Urinary bladder (tissue), 4 donors: Measurements from ENCODE around the gene TRABD2A. TPM values are rescaled to one million over a fixed set of nuclear protein-coding genes. Genes with fewer than 3 reads are reported as not detected.
A peak's percentile ranks its signal among the peaks of the same experiment; 100 is the strongest.
"Not testable (repeated sequence)": the region's sequence is repeated elsewhere in the genome, so short reads cannot be mapped to it uniquely, and the experiment has no call there.

Experiments
- DNase-seq: peaks from one replicate; pipeline ENCODE4 v3.0.0-alpha.2; 2015; ENCODE audit errors: extremely low spot score
- H3K27ac ChIP-seq: one replicate; pipeline ENCODE4 v1.5.1; 2013; ENCODE audit warnings: low read depth, mild to moderate bottlenecking, moderate library complexity
- H3K36me3 ChIP-seq: one replicate; pipeline ENCODE4 v1.6.1; 2013; ENCODE audit warnings: mild to moderate bottlenecking, moderate library complexity; ENCODE audit not compliant: insufficient read depth
- H3K4me1 ChIP-seq: one replicate; pipeline ENCODE4 v1.6.1; 2013; ENCODE audit warnings: mild to moderate bottlenecking, moderate library complexity; ENCODE audit not compliant: insufficient read depth
- H3K4me3 ChIP-seq: one replicate; pipeline ENCODE4 v1.5.1; 2013; ENCODE audit warnings: low read depth, low read length
- WGBS: extraction: QIAGEN DNeasy Blood & Tissue Kit; methylation state at CpG from one replicate; pipeline ENCODE4 v1.1.7; 2013; 5-methylcytosine and 5-hydroxymethylcytosine counted together
- polyA plus RNA-seq: library from polyadenylated mRNA; stranded (reverse); fragments of 200-250 nt; gene quantifications from one replicate; pipeline ENCODE4 v1.2.3, GENCODE V29; 2013
- total RNA-seq: library from RNA; depleted of rRNA; stranded (reverse); fragments of >200 nt; gene quantifications from one replicate; pipeline ENCODE4 v1.2.3, GENCODE V29; 2014
- donor health status: healthy with polysubstance abuse.
- donor health status: healthy.

The TRABD2A gene
- total and polyA plus RNA-seq, 2 donors, result 0.61 to 1.3 TPM

- Histone ChIP-seq H3K27ac (no peak overlapping the region), H3K4me1 (no peaks in the 10 kb centered on the region), H3K36me3 (no peaks in the 10 kb centered on the region), H3K4me3 (peak overlapping the region; percentile 41)
- DNase-seq, result no peak
- WGBS, result 6% methylated on average over 45 of the region's 45 CpGs
Observed at GRCh38 chr2:84879584-84880394, 1.1 kb downstream of the TRABD2A start.

- 69% methylated on average over 7 of the region's 7 CpGs for WGBS
- no peak overlapping the region for H3K4me3 ChIP-seq
- no peak for DNase-seq
Observed at GRCh38 chr2:84878896-84879583, 1.8 kb downstream of the TRABD2A start.

GRCh38 chr2:84878459-84878858 lies 2.4 kb downstream of the TRABD2A start:
- 95% methylated on average over 1 of the region's 1 CpG for WGBS
- H3K27ac ChIP-seq, result no peak overlapping the region
- H3K4me1 ChIP-seq, result no peaks in the 10 kb centered on the region
- H3K4me3 ChIP-seq, result no peak overlapping the region
- no peaks in the 10 kb centered on the region for H3K36me3 ChIP-seq
- no peak for DNase-seq

More at GRCh38 chr2:84878896-84879583, 1.8 kb downstream of the TRABD2A start:
- Histone ChIP-seq H3K27ac (no peak overlapping the region), H3K36me3 (no peaks in the 10 kb centered on the region), H3K4me1 (no peaks in the 10 kb centered on the region)

- no peak for DNase-seq
- Histone ChIP-seq H3K36me3 (no peaks in the 10 kb centered on the region), H3K4me3 (no peak overlapping the region), H3K27ac (no peak overlapping the region), H3K4me1 (no peaks in the 10 kb centered on the region)
- 93% methylated on average over 3 of the region's 3 CpGs for WGBS
Observed at GRCh38 chr2:84876369-84876768, 4.5 kb downstream of the TRABD2A start.

GRCh38 chr2:84875619-84876018 lies 5.3 kb downstream of the TRABD2A start:
- not testable (repeated sequence) for H3K4me3 ChIP-seq, H3K36me3 ChIP-seq, DNase-seq, H3K4me1 ChIP-seq, H3K27ac ChIP-seq
- 88% methylated on average over 1 of the region's 1 CpG for WGBS

GRCh38 chr2:84875213-84875560 lies 5.7 kb downstream of the TRABD2A start:
- WGBS, result 74% methylated on average over 4 of the region's 4 CpGs
- DNase-seq, result no peak
- Histone ChIP-seq H3K4me1 (no peaks in the 10 kb centered on the region), H3K27ac (no peak overlapping the region), H3K4me3 (no peak overlapping the region), H3K36me3 (no peaks in the 10 kb centered on the region)

- H3K4me1 ChIP-seq, result no peaks in the 10 kb centered on the region
- WGBS, result 89% methylated on average over 7 of the region's 7 CpGs
- H3K4me3 ChIP-seq, result no peak overlapping the region
- H3K27ac ChIP-seq, result no peak overlapping the region
- no peak for DNase-seq
- H3K36me3 ChIP-seq, result no peaks in the 10 kb centered on the region
Observed at GRCh38 chr2:84874381-84875212, 6.3 kb downstream of the TRABD2A start.

GRCh38 chr2:84873350-84873749 lies 7.5 kb downstream of the TRABD2A start:
- DNase-seq, result no peak
- Histone ChIP-seq H3K4me1 (no peaks in the 10 kb centered on the region), H3K4me3 (no peak overlapping the region), H3K27ac (no peak overlapping the region), H3K36me3 (no peaks in the 10 kb centered on the region)
- WGBS, result 86% methylated on average over 5 of the region's 5 CpGs

GRCh38 chr2:84872691-84873090 lies 8.2 kb downstream of the TRABD2A start:
- WGBS, result 91% methylated on average over 9 of the region's 9 CpGs
- H3K36me3 ChIP-seq, H3K4me1 ChIP-seq, DNase-seq, H3K4me3 ChIP-seq, H3K27ac ChIP-seq: not testable (repeated sequence)

GRCh38 chr2:84870306-84870705 lies 10.6 kb downstream of the TRABD2A start:
- WGBS, result 88% methylated on average over 11 of the region's 11 CpGs
- H3K4me3 ChIP-seq, result no peak overlapping the region
- H3K4me1 ChIP-seq, result no peaks in the 10 kb centered on the region
- DNase-seq, result no peak
- H3K36me3 ChIP-seq, result no peaks in the 10 kb centered on the region
- H3K27ac ChIP-seq, result no peak overlapping the region

- 96% methylated on average over 3 of the region's 4 CpGs for WGBS
Observed at GRCh38 chr2:84868327-84868726, 12.6 kb downstream of the TRABD2A start.

GRCh38 chr2:84866122-84866521 lies 14.8 kb downstream of the TRABD2A start:
- no peak overlapping the region for H3K27ac ChIP-seq
- no peaks in the 10 kb centered on the region for H3K4me1 ChIP-seq
- 66% methylated on average over 3 of the region's 3 CpGs for WGBS
- H3K36me3 ChIP-seq, result no peaks in the 10 kb centered on the region
- H3K4me3 ChIP-seq, result no peak overlapping the region
- no peak for DNase-seq

More at GRCh38 chr2:84868327-84868726, 12.6 kb downstream of the TRABD2A start:
- DNase-seq, H3K4me1 ChIP-seq, H3K36me3 ChIP-seq, H3K4me3 ChIP-seq, H3K27ac ChIP-seq: not testable (repeated sequence)

- Histone ChIP-seq H3K4me3 (no peak overlapping the region), H3K36me3 (no peaks in the 10 kb centered on the region)
- 68% methylated on average over 6 of the region's 6 CpGs for WGBS
Observed at GRCh38 chr2:84865181-84865783, 15.6 kb downstream of the TRABD2A start.

More at GRCh38 chr2:84865181-84865783, 15.6 kb downstream of the TRABD2A start:
- Histone ChIP-seq H3K27ac (no peak overlapping the region), H3K4me1 (no peaks in the 10 kb centered on the region)
- DNase-seq, result no peak
